ENCODE measurements around the gene BLTP3B.

BLTP3B gene

GRCh38 chr12:100173111-100173510, 30.4 kb upstream of the BLTP3B start:
- Histone ChIP-seq H3K9me3 (ENCODE audit: severe bottlenecking) (no peaks in the 10 kb centered on the region), H3K4me3 (ENCODE audit: low read depth, low read length) (no peak overlapping the region), H3K36me3 (no peaks in the 10 kb centered on the region; the same call in 1 of the 2 replicates), H3K27me3 (ENCODE audit: insufficient read depth, low read depth, severe bottlenecking) (no peaks in the 10 kb centered on the region), H3K27ac (no peak overlapping the region)
- DNase-seq: no peak
- TF ChIP-seq CTCF (IDR thresholded peaks at IDR 0.05; ENCODE audit: low read depth, low read length): no peak

GRCh38 chr12:100171248-100171647, 28.6 kb upstream of the BLTP3B start:
- H3K9me3 ChIP-seq (ENCODE audit: severe bottlenecking): no peaks in the 10 kb centered on the region
- H3K36me3 ChIP-seq: no peaks in the 10 kb centered on the region
- H3K4me3 ChIP-seq (ENCODE audit: low read depth, low read length): no peak overlapping the region
- no peak for DNase-seq
- no peak for TF ChIP-seq CTCF (IDR thresholded peaks at IDR 0.05; ENCODE audit: low read depth, low read length)
- H3K27ac ChIP-seq: no peak overlapping the region
- no peaks in the 10 kb centered on the region for H3K27me3 ChIP-seq (ENCODE audit: insufficient read depth, low read depth, severe bottlenecking)

DNA sequence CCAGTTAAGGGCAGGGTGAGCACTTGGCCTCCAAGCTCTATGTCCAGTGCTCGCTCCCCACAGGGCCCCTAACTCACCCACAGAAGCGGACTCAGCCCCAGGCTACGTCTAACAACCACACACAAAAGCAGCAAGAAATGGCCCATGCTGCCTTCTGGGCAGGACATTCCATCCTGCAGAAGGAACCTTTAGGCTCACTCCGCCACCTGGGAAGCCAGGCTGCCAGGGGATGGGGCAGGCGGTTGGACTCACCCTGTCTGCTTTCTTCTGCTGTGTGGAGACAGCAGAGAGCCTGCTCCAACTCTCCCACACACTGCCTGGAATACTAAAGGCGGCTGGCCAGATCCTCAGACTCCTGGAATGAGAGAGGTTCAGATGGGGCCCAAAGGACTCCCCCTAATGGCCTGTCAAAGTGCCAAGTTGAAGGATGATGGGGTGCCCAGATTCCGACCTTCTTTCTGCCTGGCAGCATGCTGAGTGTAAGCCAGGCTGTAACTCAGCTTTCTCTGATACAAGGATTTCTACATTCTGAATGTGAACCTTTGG, 27.7 kb upstream of the BLTP3B start:
- Histone ChIP-seq H3K9me3 (ENCODE audit: severe bottlenecking) (no peaks in the 10 kb centered on the region), H3K36me3 (no peaks in the 10 kb centered on the region), H3K27me3 (ENCODE audit: insufficient read depth, low read depth, severe bottlenecking) (no peaks in the 10 kb centered on the region), H3K27ac (no peak overlapping the region), H3K4me3 (ENCODE audit: low read depth, low read length) (no peak overlapping the region)
- DNase-seq: no peak
- TF ChIP-seq CTCF (IDR thresholded peaks at IDR 0.05; ENCODE audit: low read depth, low read length): no peak

DNA sequence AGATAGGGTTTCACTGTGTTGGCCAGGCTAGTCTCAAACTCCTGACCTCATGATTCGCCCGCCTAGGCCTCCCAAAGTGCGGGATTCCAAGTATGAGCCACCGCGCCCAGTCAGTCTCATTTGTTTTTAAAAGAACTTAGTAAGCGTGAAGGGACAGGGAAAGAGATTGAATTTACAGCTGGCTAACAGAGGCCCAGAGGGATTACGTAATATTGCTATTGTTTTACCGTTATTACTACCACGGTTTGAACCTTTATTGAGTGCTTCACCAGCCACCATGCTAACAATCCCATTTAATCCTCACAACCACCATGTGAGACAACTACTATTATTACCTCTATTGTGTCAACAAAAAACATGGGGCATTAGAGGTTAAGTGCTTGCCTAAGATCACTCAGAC, 26.7 kb upstream of the BLTP3B start:
- no peak for DNase-seq
- no peak for TF ChIP-seq CTCF (IDR thresholded peaks at IDR 0.05; ENCODE audit: low read depth, low read length)
- Histone ChIP-seq H3K9me3 (ENCODE audit: severe bottlenecking) (no peaks in the 10 kb centered on the region), H3K36me3 (no peaks in the 10 kb centered on the region), H3K27me3 (ENCODE audit: insufficient read depth, low read depth, severe bottlenecking) (no peaks in the 10 kb centered on the region), H3K4me3 (ENCODE audit: low read depth, low read length) (no peak overlapping the region), H3K27ac (no peak overlapping the region)

DNA sequence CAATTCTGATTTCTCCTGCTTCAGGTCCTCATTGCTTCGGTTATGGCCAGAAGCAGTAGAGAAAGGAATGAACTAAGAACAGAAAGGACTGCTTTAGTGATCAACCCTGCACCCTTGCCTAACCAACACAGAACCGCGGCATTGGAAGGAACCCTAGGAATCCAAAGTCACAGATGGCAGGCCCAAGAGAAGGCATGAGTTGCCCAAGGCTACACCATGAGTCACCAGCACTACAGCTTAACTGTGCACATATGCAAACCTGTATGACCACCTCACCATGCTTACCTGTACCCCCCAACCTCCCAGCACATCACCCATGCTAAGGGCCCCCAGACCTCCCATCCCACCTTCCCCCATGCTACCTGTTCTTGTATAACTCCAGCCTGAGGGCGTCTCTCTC, 25.9 kb upstream of the BLTP3B start:
- H3K27ac ChIP-seq: no peak overlapping the region
- TF ChIP-seq CTCF (IDR thresholded peaks at IDR 0.05; ENCODE audit: low read depth, low read length): no peak
- H3K9me3 ChIP-seq (ENCODE audit: severe bottlenecking): no peaks in the 10 kb centered on the region
- H3K36me3 ChIP-seq: no peaks in the 10 kb centered on the region
- DNase-seq: no peak
- no peaks in the 10 kb centered on the region for H3K27me3 ChIP-seq (ENCODE audit: insufficient read depth, low read depth, severe bottlenecking)
- no peak overlapping the region for H3K4me3 ChIP-seq (ENCODE audit: low read depth, low read length)

- Histone ChIP-seq H3K27me3 (ENCODE audit: insufficient read depth, low read depth, severe bottlenecking) (no peaks in the 10 kb centered on the region), H3K4me3 (ENCODE audit: low read depth, low read length) (no peak overlapping the region), H3K27ac (no peak overlapping the region), H3K36me3 (no peaks in the 10 kb centered on the region), H3K9me3 (ENCODE audit: severe bottlenecking) (no peaks in the 10 kb centered on the region)
- no peak for TF ChIP-seq CTCF (IDR thresholded peaks at IDR 0.05; ENCODE audit: low read depth, low read length)
- no peak for DNase-seq
Measured at GRCh38 chr12:100166232-100166631, 23.6 kb upstream of the BLTP3B start.
